ENCODE measurements around the gene CASP9.
"Not testable (repeated sequence)": the region's sequence is repeated elsewhere in the genome, so short reads cannot be mapped to it uniquely, and the experiment has no call there.

Gene CASP9

DNA sequence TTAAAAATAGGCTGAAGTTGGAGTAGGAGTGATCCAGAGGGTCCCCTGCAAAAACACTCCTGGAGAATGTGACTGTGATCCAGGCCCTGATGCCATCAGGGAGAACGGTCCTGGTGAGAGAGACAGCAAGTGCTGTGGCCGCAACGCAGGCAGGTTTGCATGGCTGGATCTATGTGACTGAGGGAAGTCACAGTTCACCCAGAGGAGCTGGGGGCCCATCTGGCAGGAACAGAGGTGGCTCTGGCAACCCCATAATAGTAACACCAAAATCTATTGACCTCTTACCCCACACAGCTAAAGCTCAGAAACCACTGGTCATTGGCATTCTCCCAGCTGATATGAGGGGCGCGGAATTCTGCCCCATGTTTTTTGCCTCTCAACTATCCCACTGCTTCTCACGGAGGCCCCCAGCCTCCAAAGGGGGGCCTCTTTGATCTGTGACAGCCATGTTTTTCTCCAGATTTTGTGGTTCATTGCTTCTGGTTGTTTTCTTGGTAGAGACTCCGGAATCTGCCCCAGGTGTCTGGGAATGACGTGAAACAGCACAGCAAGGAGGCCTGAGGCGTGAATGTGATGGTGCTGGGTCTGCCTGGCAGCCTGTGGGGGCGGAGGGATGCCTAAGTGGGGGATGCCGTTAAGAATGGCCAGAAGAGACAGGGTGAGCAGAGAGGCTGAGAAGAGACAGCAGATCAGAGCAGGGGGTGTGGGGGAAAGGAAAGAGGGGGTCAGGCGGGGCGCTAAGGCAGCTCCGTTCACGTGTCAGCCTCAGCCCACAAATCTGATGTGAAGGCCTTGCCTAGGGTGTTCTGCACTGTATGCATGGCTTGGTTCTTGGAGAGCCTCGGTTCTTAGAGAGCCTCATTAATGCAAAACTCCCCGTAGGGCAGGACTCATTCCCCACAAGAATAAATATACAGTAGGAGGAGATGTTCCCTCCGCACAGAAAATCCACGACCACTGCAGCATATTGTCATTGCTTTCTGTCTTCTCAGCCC, 23.5 kb downstream of the CASP9 start:
- DNase-seq (ENCODE audit: low read depth): no peak

GRCh38 chr1:15493869-15494390, 30.1 kb downstream of the CASP9 start:
- DNase-seq (ENCODE audit: low read depth): no peak

DNA sequence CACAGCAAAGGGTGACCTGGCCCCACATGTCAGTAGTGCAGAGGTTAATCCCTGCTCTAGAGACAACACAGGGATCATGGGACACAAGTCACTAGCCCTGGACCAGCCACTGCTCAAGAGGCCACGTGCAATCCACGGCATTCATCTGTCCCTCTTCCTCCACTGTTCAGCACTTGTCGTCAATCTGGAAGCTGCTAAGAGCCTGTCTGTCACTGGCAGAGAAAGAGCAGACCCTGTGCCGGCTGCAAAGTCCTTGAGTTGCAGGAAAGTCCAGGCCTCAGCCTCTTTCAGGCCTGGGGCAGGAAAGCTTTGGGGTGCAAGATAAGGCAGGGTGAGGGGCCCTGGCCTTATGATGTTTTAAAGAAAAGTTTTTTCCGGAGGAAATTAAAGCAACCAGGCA, 31.4 kb downstream of the CASP9 start:
- DNase-seq (ENCODE audit: low read depth): no peak

- not testable (repeated sequence) for DNase-seq (ENCODE audit: low read depth)
Observed at GRCh38 chr1:15491010-15491409, 33.0 kb downstream of the CASP9 start.

DNA sequence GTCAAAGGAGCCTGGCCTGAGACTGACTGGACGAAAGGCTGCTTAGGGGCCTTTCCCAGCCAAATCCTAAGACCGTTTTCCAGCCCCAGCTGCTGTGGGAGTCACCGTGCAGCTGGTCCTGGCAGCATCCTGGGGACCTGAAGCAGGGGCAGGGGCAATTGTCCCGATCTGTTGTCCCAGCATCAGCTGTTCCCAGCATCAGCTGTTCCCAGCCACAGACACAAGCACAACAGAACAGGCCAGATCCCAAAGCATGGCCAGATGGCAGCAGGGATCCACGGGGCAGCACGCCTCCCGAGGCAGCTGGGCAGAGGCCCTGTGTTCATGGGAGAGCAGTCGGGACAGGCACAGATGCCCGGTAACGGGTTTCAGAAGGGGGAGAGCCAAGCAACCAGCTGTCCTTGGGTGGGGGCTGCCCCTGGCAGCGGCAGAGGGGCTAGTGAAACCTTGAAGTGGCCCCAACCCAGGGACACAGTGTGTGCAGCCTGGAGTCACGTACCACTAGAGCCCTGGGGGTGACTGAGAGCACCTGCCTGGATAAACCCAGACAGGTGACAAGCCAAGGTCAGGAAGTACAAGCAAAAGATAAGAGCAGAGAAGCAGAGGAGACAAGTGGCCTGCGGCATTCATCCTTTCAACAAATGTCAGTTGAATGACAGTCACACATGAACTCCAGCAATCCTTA, 34.8 kb downstream of the CASP9 start:
- DNase-seq (ENCODE audit: low read depth): no peak

DNA sequence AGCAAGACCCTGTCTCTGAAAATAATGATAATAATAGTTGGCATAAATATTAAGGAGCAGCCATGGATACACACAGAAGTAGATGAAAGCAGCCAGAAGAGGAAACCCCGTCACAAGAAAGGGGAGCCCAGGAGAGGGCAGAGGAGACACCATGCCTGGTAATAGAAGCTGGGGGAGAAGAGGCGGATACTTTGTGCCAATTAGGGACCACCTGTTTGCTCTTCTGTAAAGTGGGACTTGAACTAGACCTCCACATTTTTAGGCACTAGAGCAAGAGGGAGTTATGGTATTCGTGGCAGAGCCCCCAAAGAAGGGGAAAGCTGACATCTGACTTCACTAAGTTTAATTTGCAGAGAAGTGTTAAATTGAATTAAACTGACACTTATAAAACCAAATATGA, 35.6 kb downstream of the CASP9 start:
- no peak for DNase-seq (ENCODE audit: low read depth)

DNA sequence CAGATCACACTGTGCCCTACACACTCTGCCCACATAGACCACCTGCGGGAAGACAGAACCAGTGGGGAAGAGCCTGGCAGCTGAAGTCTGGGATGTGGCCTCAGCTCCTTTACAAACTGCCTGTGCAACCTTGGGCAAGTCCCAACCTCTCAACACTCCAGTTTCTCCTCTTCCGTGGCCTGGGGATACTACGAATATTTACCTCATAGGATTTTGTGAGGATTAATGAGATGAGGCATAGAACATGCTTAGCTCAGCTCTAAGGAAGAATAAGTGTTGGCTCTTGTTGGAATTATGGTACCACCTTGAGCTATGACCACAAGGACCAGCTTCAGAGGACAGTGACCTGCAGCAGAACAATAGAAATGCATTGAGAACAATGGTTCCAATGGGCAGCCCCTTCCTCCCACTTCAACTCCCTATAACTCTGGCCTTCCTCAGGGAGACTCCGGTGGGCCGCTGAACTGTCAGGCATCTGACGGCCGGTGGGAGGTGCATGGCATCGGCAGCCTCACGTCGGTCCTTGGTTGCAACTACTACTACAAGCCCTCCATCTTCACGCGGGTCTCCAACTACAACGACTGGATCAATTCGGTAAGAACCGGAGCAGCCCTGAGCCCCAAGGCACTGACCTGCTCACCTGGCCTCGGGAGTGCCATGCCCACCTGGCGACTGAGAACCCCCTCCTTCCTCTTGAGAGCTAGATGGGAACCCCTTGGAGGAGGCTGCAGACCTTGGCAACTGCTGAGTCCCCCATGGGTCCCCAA, 37.0 kb downstream of the CASP9 start:
- not testable (repeated sequence) for DNase-seq (ENCODE audit: low read depth)

GRCh38 chr1:15485636-15486035, 38.4 kb downstream of the CASP9 start:
- no peak for DNase-seq (ENCODE audit: low read depth)

DNA sequence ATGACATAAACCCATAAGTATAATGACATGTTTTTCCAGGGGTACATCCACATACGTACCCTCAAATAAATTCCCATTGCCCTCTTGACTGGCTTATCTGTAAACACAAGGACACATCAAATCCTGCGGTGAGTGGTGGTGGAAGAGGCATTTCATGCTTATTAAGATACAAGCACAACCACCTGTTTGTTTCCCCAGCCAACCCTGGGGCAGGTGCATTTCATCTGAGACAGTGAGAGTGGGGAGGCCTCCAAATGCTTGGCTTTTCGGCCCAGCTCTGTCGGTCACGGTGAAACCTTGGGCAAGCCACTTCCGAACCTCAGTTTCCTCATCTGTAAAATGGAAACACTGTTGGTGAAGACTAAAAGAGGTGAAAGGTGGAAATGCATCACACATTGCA, 39.6 kb downstream of the CASP9 start:
- DNase-seq (ENCODE audit: low read depth): not testable (repeated sequence)

GRCh38 chr1:15483971-15484370, 40.0 kb downstream of the CASP9 start:
- DNase-seq (ENCODE audit: low read depth): no peak

DNA sequence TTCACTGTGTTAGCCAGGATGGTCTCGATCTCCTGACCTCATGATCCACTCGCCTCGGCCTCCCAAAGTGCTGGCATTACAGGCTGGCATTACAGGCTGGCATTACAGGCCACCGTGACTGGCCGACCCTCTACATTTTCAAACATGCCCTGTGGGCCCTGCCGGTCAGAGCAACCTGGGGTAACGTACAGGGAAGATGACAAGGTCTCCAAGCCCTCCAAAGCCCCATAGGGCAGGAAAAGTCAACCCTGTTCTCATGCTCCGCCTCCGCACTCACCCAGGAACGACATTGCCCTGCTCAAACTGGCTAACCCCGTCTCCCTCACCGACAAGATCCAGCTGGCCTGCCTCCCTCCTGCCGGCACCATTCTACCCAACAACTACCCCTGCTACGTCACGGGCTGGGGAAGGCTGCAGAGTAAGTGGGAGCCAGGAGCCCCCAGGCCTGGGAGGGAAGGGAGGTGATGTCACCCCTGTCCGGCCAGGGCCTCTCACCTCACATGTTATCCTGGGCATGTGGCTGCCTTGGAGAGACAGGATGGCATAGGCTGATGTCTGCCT, 41.0 kb downstream of the CASP9 start:
- not testable (repeated sequence) for DNase-seq (ENCODE audit: low read depth)

GRCh38 chr1:15482455-15482854, 41.6 kb downstream of the CASP9 start:
- DNase-seq (ENCODE audit: low read depth): not testable (repeated sequence)

DNA sequence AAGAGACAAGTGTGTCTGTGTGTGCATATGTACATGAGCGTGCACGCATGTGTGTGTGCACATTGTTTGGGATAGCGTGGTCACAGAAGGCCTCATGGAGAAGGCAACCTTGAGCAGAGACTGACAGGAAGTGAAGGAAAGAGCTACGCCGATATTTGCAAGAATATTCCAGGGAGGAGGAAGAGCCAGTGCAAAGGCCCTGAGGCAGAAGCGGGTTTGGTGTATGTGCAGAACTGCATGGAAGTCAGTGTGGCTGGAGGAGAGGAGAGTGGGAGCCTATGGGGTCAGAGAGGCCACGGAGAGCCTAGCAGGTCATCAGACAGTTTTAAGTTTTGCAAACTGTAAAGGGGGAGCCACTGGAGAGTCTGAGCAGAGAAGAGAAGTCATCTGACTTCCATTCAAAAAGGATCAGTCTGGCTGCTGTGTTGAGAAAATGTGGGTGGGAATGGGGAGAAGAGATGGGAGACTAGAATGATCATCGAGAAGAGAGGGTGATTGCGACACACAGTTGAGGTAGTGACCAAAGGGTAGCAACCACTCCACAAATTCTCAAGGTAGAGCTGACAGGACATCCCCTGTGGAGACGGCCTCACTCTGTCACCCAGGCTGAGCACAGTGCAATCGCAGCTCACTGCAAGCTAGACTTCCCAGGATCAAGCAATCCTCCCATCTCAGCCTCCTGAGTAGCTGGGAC, 44.2 kb downstream of the CASP9 start:
- no peak for DNase-seq (ENCODE audit: low read depth)

DNA sequence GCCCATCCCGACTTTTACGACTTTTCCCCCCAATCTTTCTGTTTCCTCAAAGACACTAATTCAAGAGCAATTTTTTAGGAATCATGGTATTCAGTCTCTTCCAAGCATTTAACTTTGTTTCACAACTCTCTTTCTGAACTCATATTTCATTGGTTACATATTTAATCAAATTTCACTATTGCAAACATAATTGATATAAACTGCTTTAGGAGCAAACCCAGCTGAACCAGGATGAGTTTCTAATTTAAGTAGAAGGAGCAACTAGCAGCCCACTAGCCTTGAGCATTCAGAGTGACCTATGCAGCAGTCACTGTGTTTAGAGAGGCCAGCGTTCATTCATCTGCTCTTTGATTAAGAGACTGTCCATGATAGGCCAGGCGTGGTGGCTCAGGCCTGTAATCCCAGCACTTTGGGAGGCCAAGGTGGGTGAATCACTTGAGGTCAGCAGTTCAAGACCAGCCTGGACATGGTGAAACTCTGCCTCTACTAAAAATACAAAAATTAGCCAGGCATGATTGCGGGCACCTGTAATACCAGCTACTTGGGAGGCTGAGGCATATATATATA, 46.3 kb downstream of the CASP9 start:
- DNase-seq (ENCODE audit: low read depth): no peak

DNA sequence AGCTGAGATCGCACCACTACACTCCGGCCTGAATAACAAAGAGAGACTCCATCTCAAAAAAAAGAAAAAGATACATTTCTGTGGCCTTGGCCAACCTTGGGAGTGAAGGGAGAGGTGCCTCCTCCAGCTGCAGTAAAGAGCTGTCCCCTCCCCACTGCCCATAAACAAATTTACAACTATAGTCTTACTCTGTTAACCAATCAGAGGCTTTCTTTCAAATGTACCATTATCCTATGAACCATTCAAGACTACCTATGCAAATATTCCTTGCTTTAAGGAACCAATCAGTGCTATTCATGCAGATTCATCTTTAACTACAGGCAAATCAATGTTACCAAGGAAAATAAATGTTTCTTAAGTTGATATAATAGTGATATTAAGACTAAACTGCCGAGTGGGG, 47.1 kb downstream of the CASP9 start:
- DNase-seq (ENCODE audit: low read depth): no peak

DNA sequence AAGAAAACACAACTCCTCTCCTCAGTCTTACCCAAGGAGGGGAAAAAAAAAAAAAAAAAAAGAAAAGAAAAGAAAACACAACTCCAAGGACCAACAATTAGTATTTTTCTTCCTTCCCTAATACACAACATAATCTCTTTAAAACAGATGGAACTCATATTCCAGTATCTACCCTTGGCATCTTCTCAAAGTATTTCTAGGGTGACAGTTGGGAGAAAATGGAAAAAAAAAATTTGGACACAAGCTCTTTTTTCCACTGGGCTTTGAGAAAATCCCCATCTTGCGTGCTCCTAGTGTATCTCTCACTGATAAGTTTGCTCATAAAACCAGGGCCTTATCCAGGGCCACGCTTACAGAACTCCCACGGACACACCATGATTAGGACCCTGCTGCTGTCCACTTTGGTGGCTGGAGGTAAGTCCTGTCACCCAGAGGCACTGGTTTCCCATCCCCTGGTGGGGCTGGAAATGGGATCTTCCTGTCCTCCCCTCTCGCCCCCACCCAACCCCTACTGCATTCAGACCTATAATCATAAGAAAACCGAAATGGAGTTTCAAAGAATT, 48.2 kb downstream of the CASP9 start, which contains the start of gene CELA2B:
Gene CELA2B, plus strand, starts transcription at position 353 of the 563 bp plus-strand sequence. Its CDS starts 22 bp downstream, at position 375.
- no peak for DNase-seq (ENCODE audit: low read depth)

- no peak for DNase-seq (ENCODE audit: low read depth)
Observed at GRCh38 chr1:15472587-15472986, 51.4 kb downstream of the CASP9 start.

GRCh38 chr1:15471723-15472122, 52.3 kb downstream of the CASP9 start:
- not testable (repeated sequence) for DNase-seq (ENCODE audit: low read depth)

DNA sequence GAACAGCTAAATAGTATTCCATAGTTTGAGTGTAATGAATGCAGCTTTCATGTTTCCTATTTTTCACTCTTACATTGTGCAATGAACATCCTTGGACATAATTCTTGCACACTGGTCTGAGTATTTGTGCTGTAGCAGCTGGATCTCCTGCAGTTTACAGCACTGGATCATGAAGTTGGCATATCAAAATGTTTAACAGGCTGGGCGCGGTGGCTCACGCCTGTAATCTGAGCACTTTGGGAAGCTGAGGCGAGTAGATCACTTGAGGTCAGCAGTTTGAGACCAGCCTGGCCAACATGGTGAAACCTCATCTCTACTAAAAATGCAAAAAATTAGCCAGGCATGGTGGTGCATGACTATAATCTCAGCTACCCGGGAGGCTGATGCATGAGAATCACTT, 52.9 kb downstream of the CASP9 start:
- DNase-seq (ENCODE audit: low read depth): not testable (repeated sequence)

DNA sequence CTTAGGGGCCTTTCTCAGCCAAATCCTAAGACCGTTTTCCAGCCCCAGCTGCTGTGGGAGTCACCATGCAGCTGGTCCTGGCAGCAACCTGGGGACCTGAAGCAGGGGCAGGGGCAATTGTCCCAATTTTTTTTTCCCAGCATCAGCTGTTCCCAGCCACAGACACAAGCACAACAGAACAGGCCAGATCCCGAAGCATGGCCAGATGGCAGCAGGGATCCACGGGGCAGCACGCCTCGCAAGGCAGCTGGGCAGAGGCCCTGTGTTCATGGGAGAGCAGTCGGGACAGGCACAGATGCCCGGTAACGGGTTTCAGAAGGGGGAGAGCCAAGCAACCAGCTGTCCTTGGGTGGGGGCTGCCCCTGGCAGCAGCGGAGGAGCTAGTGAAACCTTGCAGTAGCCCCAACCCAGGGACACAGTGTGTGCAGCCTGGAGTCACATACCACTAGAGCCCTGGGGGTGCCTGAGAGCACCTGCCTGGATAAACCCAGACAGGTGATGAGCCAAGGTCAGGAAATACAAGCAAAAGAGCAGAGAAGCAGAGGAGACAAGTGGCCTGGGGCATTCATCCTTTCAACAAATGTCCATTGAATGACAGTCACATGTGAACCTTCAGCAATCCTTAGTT, 54.1 kb downstream of the CASP9 start:
- not testable (repeated sequence) for DNase-seq (ENCODE audit: low read depth)
